SU-DHL-6 (cell line): ENCODE results near the gene C3orf70.

Experiments
- H2AFZ ChIP-seq: fragments of 200-600 bp; sonication (generic); 2 replicates; pipeline ENCODE4 v1.6.1; 2014; ENCODE audit warnings: low read depth, mild to moderate bottlenecking, moderate library complexity, mixed read lengths, antibody characterized with exemption, low read length; ENCODE audit not compliant: severe bottlenecking
- H3F3A ChIP-seq: fragments of 200-600 bp; shearing (Covaris generic); 2 replicates; pipeline ENCODE4 v1.6.0; 2016; ENCODE audit warnings: antibody characterized with exemption, mild to moderate bottlenecking; ENCODE audit not compliant: insufficient read depth
- H3K27ac ChIP-seq: fragments of 200-600 bp; sonication (generic); 2 replicates; pipeline ENCODE4 v1.5.1; 2016; ENCODE audit warnings: low read depth, mild to moderate bottlenecking, low read length, moderate library complexity, mixed read lengths
- H3K27me3 ChIP-seq: fragments of 200-600 bp; sonication (generic), shearing (Covaris generic); 2 replicates; pipeline ENCODE4 v1.6.0; 2014; ENCODE audit warnings: mild to moderate bottlenecking, low read length
- H3K36me3 ChIP-seq: fragments of 200-600 bp; sonication (generic); 2 replicates; pipeline ENCODE4 v1.6.1; 2014; ENCODE audit warnings: mild to moderate bottlenecking, low read length, mixed read lengths
- H3K4me2 ChIP-seq: fragments of 300-600, 200-600 bp; shearing (Covaris generic), sonication (generic); 2 replicates; pipeline ENCODE4 v1.6.0; 2014; ENCODE audit warnings: low read length, low read depth, mild to moderate bottlenecking; ENCODE audit not compliant: poor library complexity, severe bottlenecking
- H3K4me3 ChIP-seq: fragments of 200-600 bp; sonication (generic); 2 replicates; pipeline ENCODE4 v1.5.1; 2014; ENCODE audit warnings: antibody characterized with exemption, low read length, mild to moderate bottlenecking, mixed read lengths; ENCODE audit not compliant: insufficient read depth, poor library complexity, severe bottlenecking
- H3K79me2 ChIP-seq: fragments of 200-600 bp; sonication (generic); 2 replicates; pipeline ENCODE4 v1.6.1; 2014; ENCODE audit warnings: mild to moderate bottlenecking, low read length, moderate library complexity; ENCODE audit not compliant: insufficient read depth
- H3K9ac ChIP-seq: fragments of 200-600 bp; sonication (generic); 2 replicates; pipeline ENCODE4 v1.7.0; 2014; ENCODE audit warnings: mild to moderate bottlenecking, low read length
- H3K9me2 ChIP-seq: fragments of 200-600 bp; sonication (generic); replicated peaks from 2 replicates; pipeline ENCODE4 v1.6.1; 2014; ENCODE audit warnings: low read length; ENCODE audit not compliant: insufficient read depth
- H3K9me3 ChIP-seq: fragments of 200-600 bp; sonication (generic); 2 replicates; pipeline ENCODE4 v1.6.1; 2014; ENCODE audit warnings: low read length, mixed read lengths; ENCODE audit not compliant: insufficient read depth
- H4K20me1 ChIP-seq: fragments of 200-600 bp; sonication (generic); 2 replicates; pipeline ENCODE4 v1.6.1; 2014; ENCODE audit warnings: low read depth, mild to moderate bottlenecking, antibody characterized with exemption, low read length, moderate library complexity, mixed read lengths
- EZH2phosphoT487 ChIP-seq: fragments of 200-600 bp; sonication (generic), shearing (Covaris generic); conservative IDR thresholded peaks from 2 replicates; pipeline ENCODE4 v1.6.1; 2018; ENCODE audit warnings: mild to moderate bottlenecking, antibody characterized with exemption, low read length, moderate library complexity, mixed read lengths
- TF ChIP-seq, protein P1 (sequence below): fragments of 200-600 bp; sonication (generic); IDR thresholded peaks from one replicate; pipeline ENCODE4 v1.5.1; 2017; ENCODE audit warnings: antibody characterized with exemption, mild to moderate bottlenecking, low read length, moderate library complexity; ENCODE audit not compliant: insufficient read depth, poor library complexity, severe bottlenecking

Gene C3orf70, protein sequence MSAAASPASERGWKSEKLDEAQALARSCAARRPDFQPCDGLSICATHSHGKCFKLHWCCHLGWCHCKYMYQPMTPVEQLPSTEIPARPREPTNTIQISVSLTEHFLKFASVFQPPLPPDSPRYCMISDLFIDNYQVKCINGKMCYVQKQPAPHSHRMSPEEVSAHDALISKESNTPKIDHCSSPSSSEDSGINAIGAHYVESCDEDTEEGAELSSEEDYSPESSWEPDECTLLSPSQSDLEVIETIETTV

DNA sequence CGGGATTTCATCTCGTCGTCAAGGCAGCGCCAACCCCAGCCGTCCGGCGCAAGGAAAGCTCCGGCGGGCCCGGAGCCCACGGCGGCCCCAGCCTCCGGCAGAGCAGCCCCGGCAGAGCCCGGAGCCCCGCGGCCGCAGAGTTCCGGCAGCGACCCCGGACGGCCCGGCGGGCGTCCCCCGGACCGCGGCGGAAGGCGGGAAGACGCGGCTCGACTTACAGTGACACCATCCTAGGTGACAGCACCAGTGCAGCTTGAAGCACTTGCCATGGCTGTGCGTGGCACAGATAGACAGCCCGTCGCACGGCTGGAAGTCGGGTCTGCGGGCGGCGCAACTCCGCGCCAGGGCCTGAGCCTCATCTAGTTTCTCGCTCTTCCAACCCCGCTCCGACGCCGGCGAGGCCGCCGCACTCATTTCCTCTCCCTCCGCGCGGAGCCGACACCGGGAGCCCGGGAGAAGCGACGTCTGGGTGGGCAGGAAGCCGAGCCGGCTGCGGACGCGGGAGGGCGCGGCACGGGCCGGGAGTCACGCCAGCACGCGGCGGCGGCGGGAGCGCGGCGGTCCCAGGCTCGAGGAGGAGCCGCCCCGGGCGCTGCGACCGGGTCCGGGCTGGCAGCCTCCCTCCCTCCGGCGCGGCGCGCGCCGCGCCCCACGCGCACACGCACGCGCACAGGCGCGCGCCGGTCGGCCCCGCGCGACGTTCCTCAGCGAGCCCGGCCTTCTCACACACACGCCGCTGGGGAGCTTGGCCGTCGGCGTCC lies at the start of gene C3orf70:
Gene C3orf70, minus strand, starts transcription at position 651 of the 761 bp plus-strand sequence. Its CDS starts 237 bp downstream, at position 414.
- H3K36me3 ChIP-seq = no peaks in the 10 kb centered on the region

DNA sequence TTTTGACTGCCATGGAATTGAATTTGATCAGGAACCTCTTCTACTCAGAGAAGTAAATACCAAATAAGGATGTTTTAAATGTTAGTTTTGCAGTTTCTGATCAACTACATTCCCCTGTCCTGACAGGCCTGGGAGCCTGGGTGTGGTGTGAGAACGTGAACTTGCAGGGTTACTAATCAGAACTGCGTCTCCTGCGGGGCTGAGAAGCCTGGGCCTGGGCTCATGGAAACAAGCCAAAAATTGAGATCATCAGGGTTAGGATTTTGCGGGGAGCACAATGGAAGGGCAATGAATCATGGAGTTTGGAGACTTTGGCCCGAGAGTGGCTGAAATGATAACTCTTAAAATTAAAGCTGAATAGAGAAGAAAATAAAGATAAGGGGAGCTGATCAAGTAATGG lies 47.8 kb upstream of the C3orf70 start:
- Histone ChIP-seq H2AFZ (no peak overlapping the region), H3K27ac (no peak overlapping the region), H3K4me2 (no peak overlapping the region)

More for the DNA sequence above, at the start of gene C3orf70:
- TF ChIP-seq EZH2phosphoT487 = no peak
- TF ChIP-seq, protein P1, sequence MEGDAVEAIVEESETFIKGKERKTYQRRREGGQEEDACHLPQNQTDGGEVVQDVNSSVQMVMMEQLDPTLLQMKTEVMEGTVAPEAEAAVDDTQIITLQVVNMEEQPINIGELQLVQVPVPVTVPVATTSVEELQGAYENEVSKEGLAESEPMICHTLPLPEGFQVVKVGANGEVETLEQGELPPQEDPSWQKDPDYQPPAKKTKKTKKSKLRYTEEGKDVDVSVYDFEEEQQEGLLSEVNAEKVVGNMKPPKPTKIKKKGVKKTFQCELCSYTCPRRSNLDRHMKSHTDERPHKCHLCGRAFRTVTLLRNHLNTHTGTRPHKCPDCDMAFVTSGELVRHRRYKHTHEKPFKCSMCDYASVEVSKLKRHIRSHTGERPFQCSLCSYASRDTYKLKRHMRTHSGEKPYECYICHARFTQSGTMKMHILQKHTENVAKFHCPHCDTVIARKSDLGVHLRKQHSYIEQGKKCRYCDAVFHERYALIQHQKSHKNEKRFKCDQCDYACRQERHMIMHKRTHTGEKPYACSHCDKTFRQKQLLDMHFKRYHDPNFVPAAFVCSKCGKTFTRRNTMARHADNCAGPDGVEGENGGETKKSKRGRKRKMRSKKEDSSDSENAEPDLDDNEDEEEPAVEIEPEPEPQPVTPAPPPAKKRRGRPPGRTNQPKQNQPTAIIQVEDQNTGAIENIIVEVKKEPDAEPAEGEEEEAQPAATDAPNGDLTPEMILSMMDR = no peak
- no peaks in the 10 kb centered on the region for H3K9me2 ChIP-seq
- H3K27me3 ChIP-seq = no peaks in the 10 kb centered on the region
- peak within 1 kb of the TSS; percentile 42 for H3K4me2 ChIP-seq
- H3K9ac ChIP-seq = peak within 1 kb of the TSS; percentile 48
- peak within 1 kb of the TSS; percentile 89 for H2AFZ ChIP-seq
- H3K79me2 ChIP-seq = no peaks in the 10 kb centered on the region
- no peaks in the 10 kb centered on the region for H3F3A ChIP-seq
- H4K20me1 ChIP-seq = no peaks in the 10 kb centered on the region
- no peaks in the 10 kb centered on the region for H3K9me3 ChIP-seq
- H3K27ac ChIP-seq = no peak within 1 kb of the TSS
- peak within 1 kb of the TSS; percentile 46 for H3K4me3 ChIP-seq

DNA sequence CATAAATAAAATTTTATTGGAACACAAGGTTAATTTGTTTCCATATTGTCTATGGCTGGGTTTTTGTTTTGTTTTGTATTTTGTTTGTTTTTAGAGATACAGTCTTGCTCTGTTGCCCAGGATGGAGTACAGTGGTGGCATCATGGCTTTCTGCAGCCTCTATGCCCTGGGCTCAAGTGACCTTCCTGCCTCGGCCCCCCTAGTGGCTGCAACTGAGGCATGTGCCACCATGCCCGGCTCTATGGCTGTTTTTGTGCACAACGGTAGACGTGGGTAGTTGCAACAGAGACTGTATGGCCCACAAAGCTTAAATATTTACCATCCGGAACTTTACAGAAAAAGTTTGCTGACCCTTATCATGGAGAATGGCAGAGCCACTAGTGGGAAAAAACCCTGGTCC lies 46.8 kb upstream of the C3orf70 start:
- H3K4me3 ChIP-seq = no peak overlapping the region
- H3K27ac ChIP-seq = no peak overlapping the region
- H3K9me3 ChIP-seq = no peaks in the 10 kb centered on the region
- no peaks in the 10 kb centered on the region for H3F3A ChIP-seq
- no peaks in the 10 kb centered on the region for H3K36me3 ChIP-seq
- no peak overlapping the region for H3K4me2 ChIP-seq
- H3K9ac ChIP-seq = no peak overlapping the region
- no peaks in the 10 kb centered on the region for H3K9me2 ChIP-seq
- no peaks in the 10 kb centered on the region for H3K27me3 ChIP-seq
- no peak overlapping the region for H2AFZ ChIP-seq
- no peaks in the 10 kb centered on the region for H4K20me1 ChIP-seq
- TF ChIP-seq, protein P1 = no peak
- TF ChIP-seq EZH2phosphoT487 = no peak
- no peaks in the 10 kb centered on the region for H3K79me2 ChIP-seq

More for the DNA sequence above, 47.8 kb upstream of the C3orf70 start:
- Histone ChIP-seq H4K20me1 (no peaks in the 10 kb centered on the region), H3K27me3 (no peaks in the 10 kb centered on the region), H3K9me2 (no peaks in the 10 kb centered on the region), H3K4me3 (no peak overlapping the region), H3K36me3 (no peaks in the 10 kb centered on the region), H3K9ac (no peak overlapping the region), H3K9me3 (no peaks in the 10 kb centered on the region), H3K79me2 (no peaks in the 10 kb centered on the region), H3F3A (no peaks in the 10 kb centered on the region)
- TF ChIP-seq, protein P1 = no peak
- no peak for TF ChIP-seq EZH2phosphoT487
